Hippocampal formation (tissue), 2 donors: ENCODE data around the gene PIP4K2A.
"Not testable (repeated sequence)": the region's sequence is repeated elsewhere in the genome, so short reads cannot be mapped to it uniquely, and the experiment has no call there.

Source experiments
- DNase-seq, 2 donors: peaks; one replicate each; lab custom pipeline; 2025; lab: John Stamatoyannopoulos, UW

Gene PIP4K2A

GRCh38 chr10:22554461-22555182 lies 159.8 kb downstream of the PIP4K2A start:
- peak; percentile 62 to 74 for DNase-seq

GRCh38 chr10:22553452-22553995 lies 160.9 kb downstream of the PIP4K2A start:
- DNase-seq: no peak

GRCh38 chr10:22552888-22553378 lies 161.4 kb downstream of the PIP4K2A start:
- DNase-seq: no peak

GRCh38 chr10:22551681-22552365 lies 162.6 kb downstream of the PIP4K2A start:
- DNase-seq: no peak

- DNase-seq: no peak
These were observed 163.6 kb downstream of the PIP4K2A start for GRCh38 chr10:22550732-22551131.

GRCh38 chr10:22548344-22548743 lies 166.0 kb downstream of the PIP4K2A start:
- DNase-seq: no peak

GRCh38 chr10:22545643-22546042 lies 168.7 kb downstream of the PIP4K2A start:
- DNase-seq: no peak

GRCh38 chr10:22544325-22545068 lies 169.9 kb downstream of the PIP4K2A start:
- DNase-seq: no peak

- no peak for DNase-seq
These were observed 171.6 kb downstream of the PIP4K2A start for GRCh38 chr10:22542773-22543172.

GRCh38 chr10:22541900-22542299 lies 172.5 kb downstream of the PIP4K2A start:
- DNase-seq: no peak

GRCh38 chr10:22539579-22540298 lies 174.6 kb downstream of the PIP4K2A start:
- no peak for DNase-seq

- no peak for DNase-seq
These were observed 176.6 kb downstream of the PIP4K2A start for GRCh38 chr10:22537810-22538209.

GRCh38 chr10:22536620-22537019 lies 177.8 kb downstream of the PIP4K2A start:
- DNase-seq: peak in 1 of 2 donors; percentile 18

GRCh38 chr10:22534849-22535604 lies 179.4 kb downstream of the PIP4K2A start:
- peak in 1 of 2 donors; percentile 37 for DNase-seq

GRCh38 chr10:22531441-22531840 lies 182.9 kb downstream of the PIP4K2A start:
- DNase-seq: no peak

- DNase-seq: no peak
These were observed 183.4 kb downstream of the PIP4K2A start for GRCh38 chr10:22531008-22531407.

GRCh38 chr10:22527520-22527919 lies 186.9 kb downstream of the PIP4K2A start:
- no peak for DNase-seq

- DNase-seq: not testable (repeated sequence)
These were observed 190.0 kb downstream of the PIP4K2A start for GRCh38 chr10:22524333-22524732.

GRCh38 chr10:22520645-22521044 lies 193.7 kb downstream of the PIP4K2A start:
- DNase-seq: not testable (repeated sequence)

GRCh38 chr10:22518167-22518724 lies 196.1 kb downstream of the PIP4K2A start:
- no peak for DNase-seq
